Neutrophil (primary cell): Measurements from ENCODE around the gene EIF1B.

ENCODE experiments used
- H3K27ac ChIP-seq: fragments of 200-600 bp; sonication (generic); 2 replicates; pipeline ENCODE4 v1.5.1; 2016; ENCODE audit warnings: mild to moderate bottlenecking, moderate library complexity
- H3K27me3 ChIP-seq: fragments of 200-600 bp; sonication (generic); 2 replicates; pipeline ENCODE4 v1.6.0; 2016; ENCODE audit warnings: mild to moderate bottlenecking
- H3K36me3 ChIP-seq: fragments of 200-600 bp; sonication (generic); 2 replicates; pipeline ENCODE4 v1.5.1; 2017
- H3K4me1 ChIP-seq, 2 experiments: fragments of 200-600 bp in 1 of 2; sonication (generic) in 1 of 2; 1 replicate in 1 of 2; 2 replicates in 1 of 2; pipeline versions ENCODE4 v1.5.1 to v1.6.1; 2013 to 2016; ENCODE audit warnings: low read depth in 1 of 2, low read length in 1 of 2, mild to moderate bottlenecking in 1 of 2, moderate library complexity in 1 of 2; ENCODE audit not compliant: control insufficient read depth in 1 of 2, insufficient read depth in 1 of 2
- H3K4me3 ChIP-seq, 2 experiments: fragments of 200-600 bp in 1 of 2; sonication (generic) in 1 of 2; 1 replicate in 1 of 2; 2 replicates in 1 of 2; pipeline ENCODE4 v1.5.1; 2013 to 2016; ENCODE audit warnings: low read depth in 1 of 2, low read length in 1 of 2, mild to moderate bottlenecking in 1 of 2, moderate library complexity in 1 of 2
- H3K9me3 ChIP-seq: fragments of 200-600 bp; sonication (generic); 2 replicates; pipeline ENCODE4 v1.5.1; 2016
- TF ChIP-seq, protein P1 (sequence below): fragments of 200-600 bp; sonication (generic); IDR thresholded peaks from 2 replicates; pipeline ENCODE4 v1.5.1; 2016; ENCODE audit warnings: antibody characterized with exemption

The EIF1B gene

GRCh38 chr3:40308725-40309417 is 636 bp upstream of the EIF1B start:
- TF ChIP-seq, protein P1, sequence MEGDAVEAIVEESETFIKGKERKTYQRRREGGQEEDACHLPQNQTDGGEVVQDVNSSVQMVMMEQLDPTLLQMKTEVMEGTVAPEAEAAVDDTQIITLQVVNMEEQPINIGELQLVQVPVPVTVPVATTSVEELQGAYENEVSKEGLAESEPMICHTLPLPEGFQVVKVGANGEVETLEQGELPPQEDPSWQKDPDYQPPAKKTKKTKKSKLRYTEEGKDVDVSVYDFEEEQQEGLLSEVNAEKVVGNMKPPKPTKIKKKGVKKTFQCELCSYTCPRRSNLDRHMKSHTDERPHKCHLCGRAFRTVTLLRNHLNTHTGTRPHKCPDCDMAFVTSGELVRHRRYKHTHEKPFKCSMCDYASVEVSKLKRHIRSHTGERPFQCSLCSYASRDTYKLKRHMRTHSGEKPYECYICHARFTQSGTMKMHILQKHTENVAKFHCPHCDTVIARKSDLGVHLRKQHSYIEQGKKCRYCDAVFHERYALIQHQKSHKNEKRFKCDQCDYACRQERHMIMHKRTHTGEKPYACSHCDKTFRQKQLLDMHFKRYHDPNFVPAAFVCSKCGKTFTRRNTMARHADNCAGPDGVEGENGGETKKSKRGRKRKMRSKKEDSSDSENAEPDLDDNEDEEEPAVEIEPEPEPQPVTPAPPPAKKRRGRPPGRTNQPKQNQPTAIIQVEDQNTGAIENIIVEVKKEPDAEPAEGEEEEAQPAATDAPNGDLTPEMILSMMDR: no peak
- Histone ChIP-seq H3K4me3 (peak overlapping the region; percentile 89 to 98), H3K4me1 (peaks cover 22 to 31% of the 10 kb centered on the region in 2 experiments), H3K27me3 (no peaks in the 10 kb centered on the region), H3K27ac (peak overlapping the region; percentile 90), H3K9me3 (no peaks in the 10 kb centered on the region), H3K36me3 (peaks cover 29% of the 10 kb centered on the region)

DNA sequence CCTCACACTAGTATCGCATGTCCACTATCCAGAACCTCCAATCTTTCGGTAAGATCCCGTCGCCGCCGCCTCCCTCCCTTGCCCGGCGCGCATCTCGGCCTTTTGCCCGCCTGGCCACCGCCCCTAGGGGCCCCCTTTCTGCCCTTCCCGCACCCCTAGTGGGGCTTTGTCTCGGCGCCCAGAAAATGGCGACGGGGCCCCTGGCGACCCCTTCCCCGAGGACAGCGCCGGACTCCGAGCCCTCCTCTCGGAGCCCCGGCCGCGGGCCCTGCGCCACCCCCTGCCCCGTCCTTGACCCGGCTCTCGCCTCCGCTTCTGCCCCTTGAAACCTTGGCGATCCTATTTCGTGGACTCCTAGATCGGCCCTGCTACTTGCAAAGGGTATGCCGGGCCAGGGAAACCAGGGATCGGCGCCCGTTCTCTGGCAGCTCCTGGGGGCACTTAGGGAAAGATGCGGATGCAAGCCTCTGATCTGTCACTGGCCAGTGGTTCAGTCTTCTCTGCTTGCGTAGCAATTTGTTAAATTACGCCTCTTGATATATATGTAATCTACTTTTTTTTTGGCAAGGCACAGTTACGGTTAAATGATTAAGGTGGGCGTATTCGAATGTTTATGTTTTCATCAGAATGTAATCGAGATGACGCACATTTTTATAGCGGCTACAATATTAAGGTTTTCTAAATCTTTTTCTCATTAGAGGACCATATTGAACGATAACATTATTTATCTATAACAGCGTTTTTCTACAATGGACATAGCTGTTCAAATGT is 603 bp downstream of the EIF1B start:
- Histone ChIP-seq H3K27ac (peak overlapping the region; percentile 90), H3K9me3 (no peaks in the 10 kb centered on the region), H3K4me3 (peak overlapping the region; percentile 89 to 98), H3K36me3 (peaks cover 41% of the 10 kb centered on the region), H3K4me1 (peaks cover 24 to 39% of the 10 kb centered on the region in 2 experiments), H3K27me3 (no peaks in the 10 kb centered on the region)
- TF ChIP-seq, protein P1: no peak

DNA sequence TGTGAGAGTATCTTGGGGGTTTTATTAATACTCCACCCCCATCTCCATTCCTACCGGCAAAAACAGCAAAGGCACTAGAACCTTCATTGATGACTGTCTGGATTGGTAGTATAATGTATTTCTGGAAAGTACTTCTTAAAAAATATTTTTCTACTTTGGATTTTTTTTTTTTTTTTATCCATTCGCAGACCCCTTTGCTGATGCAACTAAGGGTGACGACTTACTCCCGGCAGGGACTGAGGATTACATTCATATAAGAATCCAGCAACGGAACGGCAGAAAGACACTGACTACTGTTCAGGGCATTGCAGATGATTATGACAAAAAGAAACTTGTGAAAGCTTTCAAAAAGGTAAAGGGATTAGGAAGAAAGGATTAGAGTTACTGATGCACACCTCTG is 1.2 kb downstream of the EIF1B start:
- Histone ChIP-seq H3K9me3 (no peaks in the 10 kb centered on the region), H3K4me3 (peak overlapping the region; percentile 89 to 98), H3K27ac (peak overlapping the region; percentile 90), H3K4me1 (peaks cover 24 to 39% of the 10 kb centered on the region in 2 experiments), H3K27me3 (no peaks in the 10 kb centered on the region), H3K36me3 (peaks cover 42% of the 10 kb centered on the region)
- TF ChIP-seq, protein P1: no peak

DNA sequence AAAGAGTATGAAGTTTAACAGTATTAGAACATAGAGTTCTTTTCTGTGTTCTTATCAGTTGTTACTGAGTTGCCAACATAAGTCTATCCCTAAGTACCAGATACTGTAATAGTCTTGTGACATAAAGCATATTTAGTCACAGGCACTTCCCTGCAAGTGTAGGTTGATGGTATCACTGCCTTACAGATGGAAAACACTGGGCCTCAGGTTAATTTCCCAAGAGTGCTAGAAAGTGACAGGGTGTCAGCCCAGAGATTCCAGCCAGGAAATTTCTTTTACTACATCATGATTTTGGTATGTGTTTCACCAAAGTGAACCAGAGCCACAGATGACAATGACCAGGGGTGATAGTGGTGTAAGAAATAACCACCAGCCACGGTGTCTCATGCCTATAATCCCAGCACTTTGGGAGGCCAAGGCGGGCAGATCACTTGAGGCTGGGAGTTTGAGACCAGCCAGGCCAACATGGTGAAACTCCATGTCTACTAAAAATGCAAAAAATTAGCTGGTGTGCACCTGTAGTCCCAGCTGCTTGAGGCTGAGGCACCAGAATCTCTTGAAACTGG is 3.2 kb downstream of the EIF1B start:
- H3K36me3 ChIP-seq: peaks cover 42% of the 10 kb centered on the region
- peak overlapping the region; percentile 12 for H3K27ac ChIP-seq
- H3K4me3 ChIP-seq: no peak overlapping the region
- H3K9me3 ChIP-seq: no peaks in the 10 kb centered on the region
- peaks cover 24 to 39% of the 10 kb centered on the region in 2 experiments for H3K4me1 ChIP-seq
- TF ChIP-seq, protein P1: no peak
- H3K27me3 ChIP-seq: no peaks in the 10 kb centered on the region

DNA sequence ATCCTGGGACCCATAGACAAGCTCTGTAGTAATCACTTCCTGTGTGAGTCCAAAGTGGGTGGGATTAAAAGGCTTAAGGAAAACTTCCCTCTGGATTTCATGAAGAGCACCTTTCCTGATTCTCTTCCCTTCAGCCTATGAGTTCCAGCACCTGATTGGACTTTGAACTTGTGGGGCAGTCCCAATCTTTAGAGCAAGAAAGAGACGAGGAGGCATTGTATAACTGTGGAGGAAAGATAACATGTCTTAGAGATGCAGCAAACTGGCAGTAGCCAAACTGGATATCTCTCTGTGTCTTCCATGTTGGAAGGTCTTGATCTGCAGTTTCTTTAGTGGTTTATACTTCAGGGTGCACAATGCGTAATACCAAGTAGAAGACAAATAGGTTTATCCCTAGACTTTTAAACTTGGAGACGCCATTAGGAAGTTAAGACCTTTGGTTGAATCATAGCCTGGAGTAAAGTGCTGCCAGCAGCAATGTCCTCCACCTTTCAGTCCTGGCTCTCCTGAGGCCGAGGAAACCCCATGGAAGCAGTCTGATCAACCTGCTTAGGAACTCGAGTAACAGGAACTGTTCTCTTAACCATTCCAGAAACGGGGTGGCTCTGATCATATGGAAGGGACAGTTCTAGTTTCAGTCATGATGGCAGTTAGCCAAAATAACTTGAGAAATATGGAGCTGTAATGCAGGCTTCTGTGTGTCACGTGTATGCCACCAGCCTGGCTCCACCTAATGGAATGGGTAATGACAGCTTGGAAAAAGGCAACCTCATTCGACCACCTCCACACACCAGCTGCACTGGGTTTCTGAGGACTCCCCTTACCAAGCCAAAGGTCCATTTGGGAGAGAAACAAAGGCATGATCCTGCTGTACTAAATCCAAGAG is 4.7 kb downstream of the EIF1B start:
- peak overlapping the region; percentile 54 for H3K27ac ChIP-seq
- no peaks in the 10 kb centered on the region for H3K9me3 ChIP-seq
- TF ChIP-seq, protein P1: no peak
- H3K4me3 ChIP-seq: no peak overlapping the region
- peaks cover 15 to 31% of the 10 kb centered on the region in 2 experiments for H3K4me1 ChIP-seq
- no peaks in the 10 kb centered on the region for H3K27me3 ChIP-seq
- H3K36me3 ChIP-seq: peaks cover 42% of the 10 kb centered on the region
